GM18519 (cell line): Measurements from ENCODE around the gene SLC22A23.

Experiments used
- ATAC-seq: cut with Tn5 transposase; IDR thresholded peaks from one replicate; pipeline ENCODE4 v1.9.1; 2021; ENCODE audit warnings: mild to moderate bottlenecking, moderate library complexity; ENCODE audit not compliant: unreplicated experiment, low FRiP score

SLC22A23 gene

DNA sequence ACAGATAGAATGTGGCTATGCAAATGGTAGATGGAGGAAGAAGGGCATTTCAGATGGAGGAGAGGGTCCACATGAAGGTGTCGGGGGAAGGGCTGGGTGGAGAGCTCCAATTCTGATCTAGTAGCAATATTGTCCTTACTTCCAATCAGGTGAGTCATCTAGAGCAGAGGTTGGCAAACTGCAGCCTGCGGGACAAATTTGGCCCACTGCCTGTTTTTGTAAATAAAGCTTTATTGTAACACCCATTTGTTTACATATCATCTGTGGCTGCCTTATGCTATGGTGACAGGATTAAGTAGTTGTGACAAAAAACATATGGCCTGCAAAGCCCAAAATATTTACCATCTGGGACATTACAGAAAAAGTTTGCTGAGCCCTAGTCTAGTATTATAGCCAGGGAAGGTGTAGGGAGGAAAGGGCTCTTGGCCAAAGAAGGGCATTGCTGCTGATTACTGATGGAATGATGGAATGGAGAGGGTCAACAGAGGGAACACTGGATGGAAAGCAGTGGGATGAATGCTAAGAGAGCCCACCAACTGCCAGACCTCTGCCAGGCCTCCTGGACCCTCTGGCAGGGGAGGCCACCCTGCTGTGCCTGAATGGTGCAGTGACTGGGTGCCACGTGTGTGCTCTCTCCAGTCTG lies 79.8 kb downstream of the SLC22A23 start:
- no peak for ATAC-seq

DNA sequence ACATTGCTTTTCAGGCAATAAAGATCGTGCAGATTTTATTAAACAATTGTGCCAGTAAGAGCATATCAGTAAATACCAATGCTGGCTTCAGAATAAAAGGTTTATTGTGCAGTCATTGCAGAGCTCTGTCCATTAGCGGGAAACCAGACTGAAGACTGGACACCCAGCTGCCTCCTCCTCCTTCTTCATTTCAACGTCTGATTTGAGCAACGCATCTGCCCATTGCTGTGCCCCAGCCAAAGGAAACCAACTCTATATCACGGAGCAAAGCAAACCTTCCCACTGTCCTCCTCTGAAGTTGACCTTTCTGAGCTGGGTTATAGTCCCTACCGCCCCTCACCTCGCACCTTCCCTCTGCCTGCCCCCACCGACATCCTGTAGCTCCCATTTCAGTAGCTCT lies 80.8 kb downstream of the SLC22A23 start:
- no peak for ATAC-seq

DNA sequence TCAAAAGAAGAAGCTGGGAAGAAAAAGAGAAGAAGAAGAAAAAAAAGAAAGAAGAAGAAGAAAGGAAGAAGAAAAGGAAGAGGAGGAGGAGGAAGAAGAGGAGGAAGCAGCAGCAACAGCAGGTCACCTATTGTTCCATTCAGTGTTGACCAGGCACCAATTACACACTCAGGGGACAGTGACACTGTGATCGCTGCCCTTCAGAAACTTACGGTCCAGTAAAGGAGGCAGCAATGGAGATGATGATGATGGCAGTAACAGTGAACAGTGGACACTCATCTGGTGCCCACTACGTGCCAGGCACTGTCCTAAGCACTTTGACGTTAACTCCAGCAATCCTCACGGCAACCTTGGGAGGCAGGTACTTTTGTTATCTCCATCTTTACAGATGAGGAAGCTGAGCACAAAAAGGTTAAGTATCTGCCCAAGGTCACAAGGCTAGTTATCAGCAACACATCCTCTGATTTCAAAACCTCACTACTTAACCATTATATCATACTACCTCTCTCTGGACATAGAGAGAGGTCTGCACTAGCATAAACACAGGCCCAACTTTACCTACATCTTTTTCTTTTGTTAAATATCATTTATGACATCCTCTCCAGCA lies 83.2 kb downstream of the SLC22A23 start:
- ATAC-seq: no peak

DNA sequence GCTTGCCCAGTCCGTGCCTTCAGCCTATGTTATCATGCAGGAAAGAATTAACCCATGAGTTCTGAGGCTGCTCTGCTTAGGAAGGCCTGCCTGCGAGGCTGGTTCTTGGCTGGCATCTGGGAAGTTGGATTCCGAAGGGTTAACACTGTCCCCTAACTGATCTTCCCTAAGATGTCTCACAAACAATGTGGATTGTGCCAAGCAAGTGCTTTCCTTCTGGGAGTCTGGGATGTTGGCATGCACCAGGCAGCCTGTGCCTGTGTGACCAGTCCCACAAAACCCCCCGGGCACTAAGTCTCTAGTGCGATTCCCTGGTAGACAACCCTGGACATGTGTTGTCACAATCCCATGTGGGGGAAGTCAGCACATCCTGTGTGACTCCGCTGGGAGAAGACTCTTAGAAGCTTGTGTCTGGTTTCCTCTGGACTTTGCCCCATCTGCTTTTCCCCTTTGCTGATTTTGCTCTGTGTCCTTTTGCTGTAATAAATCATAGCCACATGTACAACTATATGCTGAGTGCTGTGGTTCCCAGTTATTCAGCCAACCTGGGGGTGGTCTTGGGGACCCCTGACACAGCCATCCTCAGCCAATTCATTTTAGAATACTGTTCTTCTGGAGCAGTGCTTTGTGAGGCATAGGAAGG lies 83.8 kb downstream of the SLC22A23 start:
- no peak for ATAC-seq

DNA sequence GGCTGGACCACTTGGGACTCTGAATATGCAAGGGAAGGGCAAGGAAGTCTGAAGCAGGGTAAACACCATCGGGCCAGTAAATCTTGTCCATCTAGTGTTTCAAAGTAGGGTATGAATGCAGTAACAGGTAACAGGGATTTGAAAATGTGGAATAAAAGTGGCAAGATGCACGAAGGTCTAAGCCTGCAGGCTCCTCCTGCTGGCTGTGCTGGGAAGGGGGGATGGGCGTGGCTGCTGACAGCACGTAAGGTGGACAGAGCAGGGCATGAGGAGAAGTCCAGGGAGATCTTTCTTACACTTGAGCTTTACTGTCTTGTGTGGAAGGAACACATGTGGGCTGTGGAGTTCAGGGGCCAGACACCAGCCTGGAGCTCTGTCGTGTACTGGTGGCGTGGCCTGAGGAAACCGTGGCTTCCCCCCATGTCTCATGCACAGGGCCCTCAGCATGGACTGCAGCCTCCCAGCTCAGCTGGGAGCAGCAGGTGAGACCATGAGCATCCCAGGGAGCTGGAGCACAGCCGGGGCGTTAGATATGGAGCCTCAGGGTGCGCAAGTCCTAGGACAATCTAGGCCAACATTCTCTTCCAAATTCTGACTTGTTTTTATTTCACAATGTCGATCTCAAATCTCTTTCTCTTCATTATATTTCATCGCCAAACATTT lies 84.5 kb downstream of the SLC22A23 start:
- no peak for ATAC-seq

DNA sequence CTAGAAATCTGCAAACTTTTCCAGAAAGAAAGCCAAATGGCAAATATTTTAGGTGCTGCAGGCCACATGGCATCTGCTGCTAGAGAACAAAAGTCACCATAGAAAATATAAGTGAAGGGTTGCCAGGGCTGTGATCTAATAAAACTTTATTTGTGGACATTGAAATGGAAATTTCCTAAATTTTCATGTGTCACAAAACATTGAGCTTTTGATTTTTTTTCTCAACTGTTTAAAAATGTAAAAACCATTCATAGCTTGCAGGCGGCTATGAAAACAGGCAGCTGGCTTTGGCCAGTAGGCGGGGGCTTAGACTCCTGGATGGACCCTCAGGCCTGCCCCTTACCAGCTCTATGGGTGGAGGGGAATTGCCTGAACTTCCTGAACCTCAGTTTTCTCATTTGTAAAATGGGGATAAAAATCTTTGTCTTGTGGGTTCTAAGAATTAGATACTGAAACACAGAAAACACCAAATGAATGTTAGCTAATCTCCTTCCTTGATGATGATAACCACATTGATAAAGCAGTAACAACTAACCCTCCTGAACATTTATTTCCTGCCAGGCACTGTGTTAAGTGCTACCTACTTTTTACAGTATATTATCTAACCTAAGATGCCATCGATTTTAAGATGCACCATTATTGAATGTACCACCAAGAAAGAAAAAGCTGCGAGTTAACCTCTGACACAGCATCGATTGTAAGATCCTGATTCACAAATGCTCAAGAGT lies 85.5 kb downstream of the SLC22A23 start:
- ATAC-seq: no peak

DNA sequence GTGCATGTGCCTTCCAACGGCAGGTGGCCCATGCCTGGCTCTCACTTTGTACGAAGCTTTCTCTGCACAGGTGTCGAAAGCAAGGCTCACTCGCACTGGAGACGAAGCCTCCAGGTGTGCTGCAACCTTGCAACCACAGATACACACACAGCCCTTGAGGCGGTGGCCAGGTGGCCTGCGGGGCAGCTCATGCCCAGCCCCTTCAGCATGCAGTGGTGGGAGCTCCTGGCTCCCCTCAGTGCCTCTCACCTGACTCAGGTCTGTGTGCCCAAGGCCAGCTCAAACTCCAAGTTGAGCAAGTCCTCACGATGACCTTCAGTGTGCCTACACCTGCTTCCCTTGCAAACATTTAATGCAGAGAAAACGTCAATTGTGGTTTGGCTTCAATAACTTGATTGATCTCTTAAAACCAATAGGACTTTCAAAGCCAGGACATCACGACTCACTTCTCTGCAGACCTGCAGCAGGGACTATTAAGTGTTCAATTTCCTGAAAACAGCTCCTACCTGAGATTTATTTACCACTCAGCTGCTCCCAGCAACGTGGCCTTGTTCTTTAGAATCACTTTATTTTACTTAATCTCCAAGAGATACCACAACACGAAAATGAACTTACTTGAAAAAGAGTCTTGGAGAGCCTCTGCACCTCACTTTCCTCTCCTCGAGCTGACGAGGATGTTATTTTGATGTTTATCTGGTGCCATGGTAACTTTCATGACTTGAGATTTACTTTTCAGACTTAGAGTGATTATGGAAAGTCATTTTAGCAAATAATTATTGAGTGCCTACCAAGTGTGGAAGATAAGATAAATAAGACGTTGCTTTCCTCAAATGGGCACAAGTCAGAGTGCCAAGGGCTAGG lies 86.3 kb downstream of the SLC22A23 start:
- no peak for ATAC-seq

DNA sequence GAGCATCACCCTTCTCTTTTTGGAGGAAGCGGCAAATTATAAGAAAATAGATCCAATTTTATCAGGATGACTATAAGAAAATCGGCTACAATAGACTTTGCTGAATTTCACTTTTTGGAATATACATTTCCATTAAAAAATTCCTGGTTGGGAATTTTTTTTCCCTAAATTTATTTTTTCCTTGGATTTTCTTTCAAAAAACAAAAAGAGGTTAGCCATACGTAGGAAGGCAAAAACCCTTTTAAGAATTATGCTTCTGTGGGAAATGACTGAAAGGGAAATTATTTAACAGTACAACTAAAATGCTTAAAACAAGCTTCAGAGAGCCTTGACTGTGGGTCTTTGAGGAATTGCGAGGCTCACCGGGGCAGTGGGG lies 86.9 kb downstream of the SLC22A23 start:
- ATAC-seq: no peak

DNA sequence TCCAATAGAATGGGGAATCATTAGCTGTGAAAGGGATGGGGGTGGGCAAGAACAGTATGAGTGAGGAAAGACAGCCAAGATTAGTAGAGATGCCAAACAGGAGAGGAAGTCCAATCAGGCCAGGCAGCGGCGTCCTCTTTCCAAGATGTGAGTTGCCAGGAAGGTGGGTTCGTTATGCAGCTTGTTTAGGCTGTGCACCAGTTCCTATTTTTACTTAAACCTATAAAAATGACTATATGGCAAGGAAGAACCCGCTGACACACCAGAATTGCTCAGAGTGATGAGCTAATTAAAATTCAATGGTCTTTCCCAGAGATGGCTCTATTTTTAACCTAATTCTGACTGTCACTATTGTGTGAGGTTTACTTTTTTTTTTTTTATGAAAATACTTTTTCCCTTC lies 88.2 kb downstream of the SLC22A23 start:
- no peak for ATAC-seq

DNA sequence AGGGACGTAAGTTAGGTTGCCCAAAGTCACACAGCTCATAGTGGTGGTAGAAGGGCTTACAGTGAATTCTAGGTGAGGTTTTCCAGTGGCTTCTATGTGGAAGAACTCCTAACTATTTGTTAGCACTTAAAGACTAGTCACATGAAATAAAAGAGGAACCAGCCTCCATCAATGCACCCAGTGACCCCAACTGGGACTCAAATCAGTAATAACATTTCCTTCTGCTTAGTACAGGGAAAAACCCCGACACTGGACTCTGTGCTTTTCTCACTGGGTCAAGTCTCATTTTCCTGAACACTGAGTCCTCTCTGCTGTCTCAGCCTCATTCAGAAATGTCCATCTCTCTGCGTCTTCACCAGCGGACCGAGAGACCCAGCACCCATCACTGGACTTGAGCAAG lies 89.2 kb downstream of the SLC22A23 start:
- no peak for ATAC-seq

DNA sequence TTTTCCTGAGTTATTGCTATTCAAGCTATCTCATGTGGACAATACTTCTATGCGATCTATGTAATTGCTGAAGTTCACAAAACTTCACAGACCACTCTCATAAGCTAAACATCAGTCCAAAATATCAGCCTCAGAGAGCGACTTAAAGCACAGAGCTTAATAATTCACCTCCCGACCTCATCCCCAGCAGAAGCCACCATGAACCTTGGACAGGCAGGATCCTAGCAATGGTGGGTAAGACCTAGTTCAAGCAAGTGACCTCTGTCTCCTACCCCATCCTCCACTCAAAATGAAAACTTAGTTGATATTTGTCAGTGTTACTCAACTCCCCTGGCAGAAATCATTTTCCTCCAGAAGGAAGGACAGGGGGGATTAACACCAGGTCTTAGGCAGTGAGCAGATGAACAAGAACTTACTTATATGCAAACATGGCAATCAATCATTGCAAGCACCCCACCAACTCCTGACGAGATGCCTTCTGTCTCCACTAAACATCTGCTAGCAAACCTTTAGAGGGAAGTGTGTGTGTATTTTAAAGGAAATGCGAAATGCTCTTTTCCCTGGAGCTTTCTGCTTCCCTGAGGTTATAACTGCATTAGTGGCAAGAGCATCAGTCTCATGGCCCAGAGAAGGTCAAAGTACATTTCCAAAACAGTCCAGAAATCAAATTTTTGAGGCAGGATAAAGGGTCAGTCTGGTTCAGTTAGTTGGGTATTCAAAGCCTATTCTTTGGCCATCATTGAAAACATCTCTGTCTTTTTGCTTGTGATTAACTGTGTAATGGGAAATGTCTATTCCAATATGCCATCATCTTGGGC lies 90.0 kb downstream of the SLC22A23 start:
- no peak for ATAC-seq

DNA sequence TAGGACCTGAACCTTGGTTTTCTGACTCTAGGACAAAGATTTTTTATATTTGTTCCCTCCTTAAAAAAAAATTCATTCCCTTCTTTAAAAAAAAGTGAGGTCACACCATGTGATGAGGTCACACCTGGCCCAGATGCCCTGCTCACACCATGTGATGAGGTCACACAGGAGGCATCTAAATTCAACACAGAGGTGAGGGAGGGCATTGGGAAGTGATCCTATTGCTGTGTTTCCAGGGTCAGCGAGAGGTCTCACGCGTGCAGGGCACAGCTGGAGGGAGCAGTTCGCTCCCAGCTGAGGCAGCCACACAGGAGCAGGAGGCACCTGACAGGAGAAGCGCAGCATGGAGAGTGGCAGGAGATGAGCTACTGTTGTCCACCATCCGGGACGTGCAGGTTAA lies 92.5 kb downstream of the SLC22A23 start:
- no peak for ATAC-seq

DNA sequence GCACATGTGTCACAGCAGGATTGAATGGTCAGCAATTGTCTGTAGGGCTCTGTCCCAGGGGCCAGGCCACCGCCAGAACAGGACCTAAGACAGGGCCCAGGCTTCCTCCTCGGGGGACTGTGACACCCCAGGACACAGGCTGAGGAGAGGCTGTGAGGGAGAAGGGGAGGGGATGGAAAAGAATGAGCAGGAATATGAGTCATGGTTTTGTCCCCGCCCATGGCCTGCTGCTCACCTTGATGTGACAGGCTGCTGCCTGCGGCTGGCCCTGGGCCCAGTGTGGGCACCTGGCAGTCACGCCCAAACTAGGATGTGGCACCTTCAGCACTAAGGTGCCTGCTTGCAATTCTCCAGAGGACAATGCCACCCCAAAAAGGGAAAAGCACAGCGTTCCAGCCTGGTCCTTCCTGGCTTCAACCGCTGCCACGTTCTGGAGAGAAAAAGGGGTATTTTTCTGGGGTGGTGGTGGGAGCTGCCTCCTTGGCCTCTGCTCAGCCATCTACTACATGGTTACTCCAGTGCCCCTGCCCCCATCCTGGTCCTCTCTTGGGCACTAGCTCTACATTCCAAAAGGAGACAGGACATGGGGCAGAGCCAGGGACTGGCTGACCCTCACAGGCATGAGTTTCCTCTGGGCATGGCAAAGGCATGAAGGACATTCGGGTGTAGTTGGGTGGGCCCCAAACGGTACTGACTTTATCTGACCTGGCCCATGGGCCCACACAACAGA lies 93.4 kb downstream of the SLC22A23 start:
- ATAC-seq: no peak

DNA sequence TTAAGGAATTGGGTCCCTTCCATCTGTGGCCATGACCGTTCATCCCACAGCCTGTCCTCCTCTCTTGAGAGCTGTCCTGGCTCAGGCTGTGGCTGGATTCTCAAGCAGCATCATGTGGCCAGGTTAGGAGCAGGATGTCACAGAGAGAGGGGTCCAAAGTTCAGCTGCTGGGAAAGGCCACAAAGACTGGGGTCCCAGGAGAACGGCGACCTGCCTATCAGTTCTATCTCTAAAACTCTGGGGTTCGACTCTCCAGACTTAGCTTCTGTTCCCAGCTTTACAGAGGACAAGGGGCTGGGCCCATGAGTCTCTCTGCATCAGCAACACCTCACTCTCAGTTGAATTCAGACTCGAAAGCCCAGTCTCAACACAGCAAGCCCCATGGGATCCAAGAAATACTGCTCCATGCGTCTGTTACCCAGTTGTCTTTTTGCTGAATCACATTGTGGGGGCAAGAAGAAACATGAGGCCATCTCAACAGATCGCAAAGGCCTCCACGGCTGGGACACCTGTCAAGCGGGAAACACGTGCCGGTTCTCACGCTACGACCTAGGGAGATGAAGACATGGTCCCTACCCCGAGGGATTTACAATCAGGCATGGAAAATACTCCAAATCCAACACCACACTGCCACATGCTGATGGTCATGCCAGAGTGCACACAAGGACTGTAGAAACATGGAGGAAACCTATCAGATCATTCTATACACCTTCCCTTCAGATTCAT lies 95.4 kb downstream of the SLC22A23 start:
- ATAC-seq: no peak

DNA sequence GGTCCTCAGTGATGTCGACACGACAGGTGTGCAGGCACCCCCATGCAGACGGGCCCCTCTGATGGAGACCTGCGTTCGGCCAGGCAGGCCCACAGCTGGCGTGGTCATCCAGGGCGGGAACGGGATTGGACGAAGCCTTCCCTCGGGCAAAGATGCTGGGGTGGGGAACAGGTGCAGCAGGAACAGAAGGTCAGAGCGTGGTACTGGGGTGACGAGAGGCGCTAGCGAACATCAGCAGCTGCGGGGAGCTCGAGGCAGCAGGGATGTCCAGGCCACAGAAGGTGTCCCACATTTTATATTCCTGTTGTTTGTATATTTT lies 96.2 kb downstream of the SLC22A23 start:
- ATAC-seq: no peak

DNA sequence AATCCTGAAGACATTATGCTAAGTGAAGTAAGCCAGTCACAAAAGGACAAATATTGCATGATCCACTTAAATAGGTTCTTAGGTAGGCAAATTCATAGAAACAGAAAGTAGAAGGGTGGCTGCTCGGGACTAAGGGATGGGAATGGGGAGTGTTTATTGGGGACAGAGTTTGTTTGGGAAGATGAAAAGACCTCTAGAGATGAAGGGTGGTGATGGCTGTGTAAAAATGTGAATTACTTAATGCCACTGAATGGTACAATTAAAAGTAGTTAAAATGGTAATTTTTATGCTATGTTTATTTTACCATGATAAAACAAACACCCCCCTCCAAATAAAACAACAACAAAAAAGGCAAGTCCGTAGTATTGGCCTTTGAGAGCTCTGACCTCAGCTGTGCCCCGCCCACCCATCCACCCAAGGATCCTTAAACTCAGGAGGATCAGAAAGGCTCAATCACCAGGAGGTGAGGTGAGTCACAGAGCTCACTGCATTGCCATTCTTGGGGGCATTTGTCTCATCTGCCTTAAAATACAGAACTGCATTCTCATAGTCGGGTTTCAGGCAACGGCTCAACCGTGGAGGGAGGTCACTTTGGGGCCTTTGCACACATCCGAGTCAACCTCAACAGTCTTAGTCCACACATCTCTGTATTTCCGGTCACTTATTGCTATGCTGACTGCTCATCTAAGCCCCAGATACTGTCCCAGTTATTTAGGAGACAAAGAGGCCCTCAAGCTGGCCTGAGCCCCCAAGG lies 96.7 kb downstream of the SLC22A23 start:
- no peak for ATAC-seq

DNA sequence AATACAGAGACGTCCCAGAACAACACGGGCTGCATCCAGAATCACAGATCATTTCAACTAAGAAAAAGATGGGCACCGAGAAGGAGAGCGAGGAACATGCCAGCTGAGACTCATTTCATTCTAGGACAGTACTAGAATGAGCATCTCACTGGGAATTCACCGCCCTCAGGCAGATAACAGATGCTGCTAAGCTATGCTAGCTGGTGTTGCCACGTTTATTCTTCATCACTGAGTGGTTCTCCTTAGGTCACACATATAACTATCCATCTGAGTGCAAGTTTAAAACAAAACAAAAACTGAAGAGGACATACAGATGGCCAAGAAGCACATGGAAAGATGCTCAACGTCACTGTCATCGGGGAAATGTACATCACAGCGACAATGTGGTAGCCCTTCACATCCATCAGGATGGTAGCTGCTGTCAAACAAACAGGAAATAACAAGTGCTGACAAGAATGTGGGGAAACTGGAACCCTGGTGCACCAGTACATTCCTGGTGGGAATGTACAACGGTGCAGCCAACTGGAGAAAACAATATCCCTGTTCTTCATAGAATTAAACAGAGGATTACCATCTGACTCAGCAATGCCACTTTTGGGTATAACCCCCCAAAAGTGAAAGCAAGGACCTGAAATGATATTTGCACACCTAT lies 97.6 kb downstream of the SLC22A23 start:
- no peak for ATAC-seq
